Measurements from ENCODE around the gene PRDM16.

DNA sequence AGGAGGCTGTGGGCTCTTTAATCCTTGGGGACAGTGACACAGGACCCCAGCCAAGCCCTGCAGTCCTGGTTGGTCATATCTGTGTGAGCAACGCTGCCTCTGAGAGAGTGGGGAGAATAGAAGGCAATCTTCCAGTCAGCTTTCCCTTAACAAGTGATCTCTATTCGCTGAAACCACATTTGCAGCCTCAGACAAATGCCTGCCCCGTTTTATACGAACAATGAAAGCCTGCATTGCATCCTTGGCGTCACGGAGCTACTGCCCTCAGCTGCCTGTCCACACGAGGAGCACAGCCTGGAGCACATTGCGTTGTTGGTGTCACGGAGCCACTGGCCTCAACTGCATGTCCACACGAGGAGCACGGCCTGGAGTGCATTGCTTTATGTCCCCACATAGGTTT, 235.2 kb downstream of the PRDM16 start:
- TF ChIP-seq ZNF274 (IDR thresholded peaks at IDR 0.05; ENCODE audit: low read depth, low read length) = no peak
- TF ChIP-seq YY1 (IDR thresholded peaks at IDR 0.05; ENCODE audit: insufficient read depth, insufficient read length) = no peak
- no peak for TF ChIP-seq SUZ12 (IDR thresholded peaks at IDR 0.05; ENCODE audit: extremely low read depth, insufficient read depth, insufficient read length)
